ENCODE results near the gene NFKBIE. TPM values are rescaled to one million over a fixed set of nuclear protein-coding genes. Genes with fewer than 3 reads are reported as not detected.

NFKBIE gene
- total and polyA plus RNA-seq, 12 donors, result 1.5 to 8.7 (median 3.6) TPM

- Histone ChIP-seq H3K9me3 (no peaks in the 10 kb centered on the region), H3K36me3 (peaks cover 0 to 25% (median 6%) of the 10 kb centered on the region in 9 donors), H3K27ac (no peak overlapping the region), H3K4me1 (peaks cover 5 to 17% (median 14%) of the 10 kb centered on the region in 9 donors), H3K27me3 (peaks cover 0 to 61% (median 53%) of the 10 kb centered on the region in 7 donors), H3K4me3 (peak overlapping the region; percentile 38 to 63 (median 52))
- DNase-seq, result peak in 1 of 2 donors; percentile 51
- TF ChIP-seq, protein P1, sequence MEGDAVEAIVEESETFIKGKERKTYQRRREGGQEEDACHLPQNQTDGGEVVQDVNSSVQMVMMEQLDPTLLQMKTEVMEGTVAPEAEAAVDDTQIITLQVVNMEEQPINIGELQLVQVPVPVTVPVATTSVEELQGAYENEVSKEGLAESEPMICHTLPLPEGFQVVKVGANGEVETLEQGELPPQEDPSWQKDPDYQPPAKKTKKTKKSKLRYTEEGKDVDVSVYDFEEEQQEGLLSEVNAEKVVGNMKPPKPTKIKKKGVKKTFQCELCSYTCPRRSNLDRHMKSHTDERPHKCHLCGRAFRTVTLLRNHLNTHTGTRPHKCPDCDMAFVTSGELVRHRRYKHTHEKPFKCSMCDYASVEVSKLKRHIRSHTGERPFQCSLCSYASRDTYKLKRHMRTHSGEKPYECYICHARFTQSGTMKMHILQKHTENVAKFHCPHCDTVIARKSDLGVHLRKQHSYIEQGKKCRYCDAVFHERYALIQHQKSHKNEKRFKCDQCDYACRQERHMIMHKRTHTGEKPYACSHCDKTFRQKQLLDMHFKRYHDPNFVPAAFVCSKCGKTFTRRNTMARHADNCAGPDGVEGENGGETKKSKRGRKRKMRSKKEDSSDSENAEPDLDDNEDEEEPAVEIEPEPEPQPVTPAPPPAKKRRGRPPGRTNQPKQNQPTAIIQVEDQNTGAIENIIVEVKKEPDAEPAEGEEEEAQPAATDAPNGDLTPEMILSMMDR (IDR thresholded peaks at IDR 0.05), result no peak
- ATAC-seq, result peak; percentile 54 to 78 (median 67)
- intact Hi-C loops (cut with DNase I), result no loop called here
- WGBS, 2 donors, result 1% methylated on average over 86 of the region's 86 CpGs
Observed at GRCh38 chr6:44297063-44298038, 32.0 kb upstream of the NFKBIE start.

DNA sequence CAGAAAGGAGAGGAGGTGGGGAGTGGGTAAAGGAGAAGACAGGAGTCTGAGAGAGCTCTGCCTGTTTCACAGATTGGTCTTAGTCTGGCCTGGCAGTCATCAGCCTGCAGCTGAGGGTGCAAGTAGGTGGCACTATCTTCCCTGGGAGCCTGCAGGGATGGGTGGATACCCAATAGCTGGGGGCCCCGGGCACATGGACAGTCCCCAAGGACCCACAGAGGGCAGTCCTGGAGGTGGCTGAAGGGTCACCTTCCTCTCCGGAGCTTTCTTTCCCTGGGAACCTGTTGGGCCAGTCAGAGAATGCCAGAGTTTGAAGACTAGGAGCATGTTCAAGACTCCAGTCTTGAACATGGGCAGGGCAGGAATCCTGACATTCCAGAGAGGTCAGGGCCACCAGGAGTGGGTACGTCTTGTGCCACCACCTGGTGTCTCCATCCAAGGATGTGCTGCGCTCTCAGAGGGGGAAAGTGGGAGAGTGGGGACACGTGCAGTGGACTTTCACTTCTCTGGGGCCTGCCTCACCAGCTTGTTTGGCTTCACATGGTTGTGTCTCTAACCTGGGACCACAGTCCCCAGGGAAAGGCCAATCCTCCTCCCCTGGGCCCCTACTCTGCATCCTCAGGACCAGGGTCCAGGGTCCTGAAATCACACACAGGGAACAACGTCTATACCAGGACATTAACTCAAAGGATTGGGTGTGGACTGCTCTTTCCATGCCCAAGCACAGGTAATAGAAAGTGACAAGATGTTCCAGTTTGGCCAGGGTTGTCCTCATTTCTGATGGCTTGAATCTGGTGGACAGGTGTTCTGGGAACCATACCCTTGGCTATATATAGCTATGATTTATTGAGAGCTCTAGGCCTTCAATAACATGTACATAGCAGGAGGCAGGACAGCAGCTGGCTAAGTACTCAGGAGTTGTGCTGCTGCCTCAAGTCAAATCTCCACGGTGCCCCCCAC is 29.8 kb upstream of the NFKBIE start:
- Histone ChIP-seq H3K27me3 (peaks cover 0 to 83% (median 75%) of the 10 kb centered on the region in 7 donors), H3K27ac (no peak overlapping the region), H3K4me1 (peaks cover 5 to 17% (median 14%) of the 10 kb centered on the region in 9 donors), H3K9me3 (no peaks in the 10 kb centered on the region), H3K36me3 (peaks cover 0 to 3% (median 0%) of the 10 kb centered on the region in 9 donors), H3K4me3 (no peak overlapping the region)
- intact Hi-C loops (cut with DNase I), result no loop called here
- DNase-seq (no peak), ATAC-seq (no peak)
- TF ChIP-seq, protein P1 (IDR thresholded peaks at IDR 0.05), result no peak
- 68 to 74% methylated on average over 7 of the region's 7 CpGs for WGBS, 2 donors

DNA sequence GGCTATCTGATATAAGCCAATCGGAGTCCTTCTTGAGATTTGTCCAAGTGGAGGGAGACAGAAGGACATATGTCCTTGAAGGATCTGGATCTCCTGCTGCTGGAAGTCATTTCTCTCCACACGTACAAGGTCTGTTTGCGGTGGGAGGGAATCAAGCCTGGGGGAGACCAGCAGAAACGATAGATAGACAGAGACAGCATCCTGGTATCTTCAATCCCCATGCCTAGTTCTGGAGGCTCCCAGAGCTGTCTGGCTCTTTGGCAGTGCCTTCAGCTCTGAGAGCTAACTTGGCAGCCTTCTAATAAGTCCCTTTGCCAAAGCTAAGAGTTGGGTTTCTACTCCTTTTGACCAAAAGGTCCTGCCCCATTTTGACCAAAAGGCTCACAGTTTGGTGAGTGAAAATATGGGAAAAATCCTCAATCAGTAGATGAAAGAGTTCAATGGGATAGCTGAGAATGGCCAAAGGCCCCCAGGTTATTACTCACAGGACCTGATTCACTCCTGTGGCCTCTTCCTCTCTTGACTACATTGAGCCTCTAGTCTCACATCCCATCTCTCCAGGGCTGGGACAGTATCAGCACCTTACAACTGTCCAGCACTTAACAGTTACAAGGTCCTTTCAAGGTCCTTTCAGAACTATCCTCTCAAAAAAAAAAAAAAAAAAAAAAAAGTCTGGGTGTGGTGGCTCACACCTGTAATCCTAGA is 27.5 kb upstream of the NFKBIE start:
- ATAC-seq (no peak), DNase-seq (no peak)
- H3K27me3 ChIP-seq, result peaks cover 0 to 99% (median 96%) of the 10 kb centered on the region in 7 donors
- H3K36me3 ChIP-seq, result no peaks in the 10 kb centered on the region
- 74 to 81% methylated on average over 4 of the region's 4 CpGs for whole genome bisulfite sequencing, 2 donors
- peaks cover 5 to 12% (median 10%) of the 10 kb centered on the region in 9 donors for H3K4me1 ChIP-seq
- H3K27ac ChIP-seq, result no peak overlapping the region
- H3K9me3 ChIP-seq, result no peaks in the 10 kb centered on the region
- no peak overlapping the region for H3K4me3 ChIP-seq
- TF ChIP-seq, protein P1 (IDR thresholded peaks at IDR 0.05), result no peak
- intact Hi-C loops (cut with DNase I), result no loop called here

Measured in heart right ventricle (tissue), 16 donors.